HCT116 (cell line): ENCODE measurements around the gene IL11. TPM values are rescaled to one million over a fixed set of nuclear protein-coding genes. Genes with fewer than 3 reads are reported as not detected.

Experiments used
- ATAC-seq: fragments of 200-7000 bp; cut with Tn5 transposase; 2 replicates; pipeline ENCODE4 v1.9.1; 2020; ENCODE audit warnings: mild to moderate bottlenecking, moderate library complexity
- BruUV-seq: library from RNA; stranded (reverse); fragments of 400-500 nt; replicated peaks from 2 replicates; lab custom pipeline; 2021; lab: Mats Ljungman, UMichigan
- CTCF ChIA-PET: fragments of 300-600 bp; sonication (Branson Sonifier 250); formaldehyde crosslinking; loops from one replicate; lab custom pipeline; 2021; ENCODE audit warnings: antibody characterized with exemption; lab: Charles Lee
- POLR2A ChIA-PET: fragments of 300-600, 350-600 bp; sonication (Branson Sonifier 250); formaldehyde crosslinking; loops from one replicate; lab custom pipeline; 2021; ENCODE audit warnings: antibody characterized with exemption; lab: Charles Lee
- RAD21 ChIA-PET, 2 experiments: fragments of 300-600 bp; sonication (Branson Sonifier 250); formaldehyde crosslinking; loops; one replicate each; lab custom pipeline; 2023; ENCODE audit warnings: low total read pairs in 2 of 2; ENCODE audit not compliant: uncharacterized antibody in 2 of 2, unreplicated experiment in 2 of 2, low non-redundant PET in 1 of 2; lab: Charles Lee
- DNase-seq: peaks from one replicate; pipeline ENCODE4 v3.0.0-alpha.2; 2010; ENCODE audit warnings: low read depth, low spot score
- H2AFZ ChIP-seq: fragments of 200-600 bp; shearing (Covaris generic), sonication (generic); 2 replicates; pipeline ENCODE4 v1.6.1; 2017; ENCODE audit warnings: low read depth, mixed run types, mixed read lengths, antibody characterized with exemption, low read length; ENCODE audit not compliant: poor library complexity, severe bottlenecking
- H3K27ac ChIP-seq: 2 replicates; pipeline ENCODE4 v1.5.1; 2012; ENCODE audit warnings: low read depth, low read length
- H3K27me3 ChIP-seq: fragments of 200-600 bp; sonication (generic); 2 replicates; pipeline ENCODE4 v1.6.1; 2016; ENCODE audit warnings: mixed run types, low read length, mixed read lengths; ENCODE audit not compliant: insufficient read depth
- H3K36me3 ChIP-seq, 2 experiments: fragments of 200-500 bp in 1 of 2; fragments of 200-600 bp in 1 of 2; sonication (Bioruptor generic) in 1 of 2; sonication (generic) in 1 of 2; 2 replicates each; pipeline versions ENCODE4 v1.5.1 to v1.6.1; 2014 to 2016; ENCODE audit warnings: low read length in 2 of 2, inconsistent platforms in 1 of 2, mixed read lengths in 1 of 2, mixed run types in 1 of 2; ENCODE audit not compliant: insufficient read depth in 2 of 2, control insufficient read depth in 1 of 2
- H3K4me1 ChIP-seq, 2 experiments: fragments of 200-600 bp in 1 of 2; sonication (generic) in 1 of 2; 2 replicates each; pipeline versions ENCODE4 v1.5.1 to v1.6.1; 2012 to 2017; ENCODE audit warnings: low read length in 2 of 2, inconsistent platforms in 1 of 2, mild to moderate bottlenecking in 1 of 2, mixed read lengths in 1 of 2, mixed run types in 1 of 2, moderate library complexity in 1 of 2; ENCODE audit not compliant: insufficient read depth in 2 of 2, control insufficient read depth in 1 of 2
- H3K4me2 ChIP-seq: fragments of 200-600 bp; sonication (generic); 2 replicates; pipeline ENCODE4 v1.6.1; 2017; ENCODE audit warnings: mixed run types, low read length, mixed read lengths
- H3K4me3 ChIP-seq, 2 experiments: fragments of 200-600 bp in 1 of 2; sonication (generic) in 1 of 2; replicated peaks in 1 of 2; 2 replicates each; pipeline ENCODE4 v1.5.1; 2011 to 2016; ENCODE audit warnings: low read length in 2 of 2, control low read depth in 1 of 2, low read depth in 1 of 2, mild to moderate bottlenecking in 1 of 2, mixed read lengths in 1 of 2, mixed run types in 1 of 2
- H3K79me2 ChIP-seq: fragments of 200-600 bp; sonication (generic); 2 replicates; pipeline ENCODE4 v1.6.1; 2017; ENCODE audit warnings: mild to moderate bottlenecking, mixed run types, low read length, moderate library complexity, mixed read lengths; ENCODE audit not compliant: insufficient read depth
- H3K9ac ChIP-seq: fragments of 200-600 bp; sonication (generic); 2 replicates; pipeline ENCODE4 v1.6.1; 2016; ENCODE audit warnings: low read length, mixed read lengths
- H3K9me2 ChIP-seq: fragments of 200-600 bp; sonication (generic), shearing (Covaris generic); 2 replicates; pipeline ENCODE4 v1.6.1; 2017; ENCODE audit warnings: mixed run types, mild to moderate bottlenecking, moderate library complexity; ENCODE audit not compliant: insufficient read depth
- H3K9me3 ChIP-seq, 2 experiments: fragments of 200-500 bp in 1 of 2; fragments of 200-600 bp in 1 of 2; sonication (Bioruptor generic) in 1 of 2; sonication (generic) in 1 of 2; 2 replicates each; pipeline ENCODE4 v1.6.1; 2014 to 2017; ENCODE audit warnings: low read length in 2 of 2, mixed read lengths in 2 of 2, inconsistent platforms in 1 of 2, low read depth in 1 of 2, mild to moderate bottlenecking in 1 of 2, mixed run types in 1 of 2, moderate library complexity in 1 of 2; ENCODE audit not compliant: control insufficient read depth in 1 of 2, insufficient read depth in 1 of 2
- H4K20me1 ChIP-seq: fragments of 200-600 bp; sonication (generic), shearing (Covaris generic); 2 replicates; pipeline ENCODE4 v1.6.1; 2017; ENCODE audit warnings: mixed run types, mild to moderate bottlenecking, moderate library complexity; ENCODE audit not compliant: insufficient read depth
- ATF3 ChIP-seq: IDR thresholded peaks from 2 replicates; pipeline ENCODE4 v1.6.1; 2012
- CEBPB ChIP-seq: IDR thresholded peaks from 2 replicates; pipeline ENCODE4 v1.6.1; 2012; ENCODE audit warnings: low read depth
- CTCF ChIP-seq, 3 experiments: fragments of 200-600 bp in 1 of 3; sonication (generic) in 1 of 3; IDR thresholded peaks in 2 of 3; conservative IDR thresholded peaks in 1 of 3; 2 replicates each; pipeline ENCODE4 v1.5.1; 2012 to 2017; ENCODE audit warnings: low read depth in 2 of 3, low read length in 2 of 3, antibody characterized with exemption in 1 of 3, borderline replicate concordance in 1 of 3, control low read depth in 1 of 3, mild to moderate bottlenecking in 1 of 3, mixed read lengths in 1 of 3, mixed run types in 1 of 3, moderate library complexity in 1 of 3; ENCODE audit not compliant: insufficient read depth in 1 of 3
- ELF1 ChIP-seq: IDR thresholded peaks from 2 replicates; pipeline ENCODE4 v1.6.1; 2012; ENCODE audit warnings: low read depth, borderline replicate concordance
- EZH2 ChIP-seq: fragments of 200-600 bp; sonication (generic); IDR thresholded peaks from 2 replicates; pipeline ENCODE4 v1.6.1; 2017; ENCODE audit warnings: antibody characterized with exemption, mixed run types
- EZH2phosphoT487 ChIP-seq: fragments of 200-600 bp; IDR thresholded peaks from 2 replicates; pipeline ENCODE4 v1.6.1; 2018; ENCODE audit warnings: antibody characterized with exemption, borderline replicate concordance
- FOSL1 ChIP-seq: IDR thresholded peaks from 2 replicates; pipeline ENCODE4 v1.6.1; 2012; ENCODE audit warnings: low read depth
- POLR2A ChIP-seq: IDR thresholded peaks from 2 replicates; pipeline ENCODE4 v1.7.0; 2011; ENCODE audit warnings: borderline replicate concordance; ENCODE audit not compliant: insufficient read depth, insufficient read length; ENCODE audit errors: extremely low read depth
- POLR2AphosphoS5 ChIP-seq: IDR thresholded peaks from 2 replicates; pipeline ENCODE4 v1.6.1; 2011; ENCODE audit warnings: mild to moderate bottlenecking, low read depth, low read length, moderate library complexity
- TCF7L2 ChIP-seq: IDR thresholded peaks from 2 replicates; pipeline ENCODE4 v1.7.0; 2011; ENCODE audit warnings: borderline replicate concordance, inconsistent platforms; ENCODE audit not compliant: insufficient read depth, insufficient read length; ENCODE audit errors: extremely low read depth
- YY1 ChIP-seq: IDR thresholded peaks from 2 replicates; pipeline ENCODE4 v1.6.1; 2011; ENCODE audit warnings: low read length, low read depth, moderate library complexity, mild to moderate bottlenecking; ENCODE audit not compliant: insufficient replicate concordance; ENCODE audit errors: extremely low read depth
- ZFX ChIP-seq: fragments of 450-650 bp; IDR thresholded peaks from 2 replicates; pipeline ENCODE4 v1.6.1; 2017
- intact Hi-C: fragments of 100-400 bp; cut with micrococcal nuclease; formaldehyde crosslinking; loops from 2 replicates; pipeline ENCODE4 v1.10.0; 2022
- total RNA-seq: library from RNA; stranded (reverse); gene quantifications from one replicate; pipeline ENCODE4 v1.2.1, GENCODE V29; 2021; ENCODE audit not compliant: unreplicated experiment

Gene IL11
- total RNA-seq, 1 experiment from 2014 or later, result 2.8 TPM

- no peak for TF ChIP-seq ELF1
- TF ChIP-seq TCF7L2, result no peak
- TF ChIP-seq ZFX, result no peak
- TF ChIP-seq CEBPB, result no peak
- no peak for TF ChIP-seq POLR2A
- no peak for TF ChIP-seq EZH2
- TF ChIP-seq CTCF (IDR thresholded peaks at IDR 0.05 in 2 of 3, conservative IDR thresholded peaks at IDR 0.05 in 1 of 3; ENCODE audit: borderline replicate concordance in 1 of 3, insufficient read depth in 1 of 3, low read depth in 2 of 3, low read length in 2 of 3), result no peak
These were observed 16.9 kb downstream of the IL11 start (continued) for GRCh38 chr19:55353356-55353802.

GRCh38 chr19:55352549-55353145, 17.6 kb downstream of the IL11 start:
- ChIA-PET CTCF (no interaction called here), POLR2A (interaction anchor here (1.6 kb wide), 1 partner anchor 13 kb away, joined by 6 read pairs; the partner anchor contains the start of gene KMT5C), RAD21 (no interaction called here)
- ATAC-seq (no peak), DNase-seq (no peak)
- H3K4me2 ChIP-seq, result peak overlapping the region; percentile 92
- TF ChIP-seq FOSL1, result no peak
- no peak for TF ChIP-seq CTCF (IDR thresholded peaks at IDR 0.05 in 2 of 3, conservative IDR thresholded peaks at IDR 0.05 in 1 of 3; ENCODE audit: borderline replicate concordance in 1 of 3, insufficient read depth in 1 of 3, low read depth in 2 of 3, low read length in 2 of 3)
- no peak for TF ChIP-seq POLR2AphosphoS5
- TF ChIP-seq ELF1, result no peak
- no peak for TF ChIP-seq YY1
- TF ChIP-seq EZH2phosphoT487, result no peak
- TF ChIP-seq ATF3, result no peak
- no peaks in the 10 kb centered on the region for H4K20me1 ChIP-seq
- no peak overlapping the region for H2AFZ ChIP-seq
- H3K9me3 ChIP-seq, result no peaks in the 10 kb centered on the region
- intact Hi-C loops, result no loop called here
- no peaks in the 10 kb centered on the region for H3K79me2 ChIP-seq
- no TSS peak for BruUV-seq
- no peaks in the 10 kb centered on the region for H3K9me2 ChIP-seq
- H3K36me3 ChIP-seq, result no peaks in the 10 kb centered on the region
- H3K27ac ChIP-seq, result no peak overlapping the region
- H3K27me3 ChIP-seq, result no peaks in the 10 kb centered on the region
- no peak overlapping the region for H3K9ac ChIP-seq
- H3K4me3 ChIP-seq, result no peak overlapping the region
- H3K4me1 ChIP-seq, result peaks cover 2 to 42% of the 10 kb centered on the region in 2 experiments; a peak in 3 of 4 replicates
